CD4-positive, alpha-beta T cell treated with Interleukin-6 for 4 hours (primary cell): ENCODE results near the gene KAT6B.
"Not testable (repeated sequence)": the region's sequence is repeated elsewhere in the genome, so short reads cannot be mapped to it uniquely, and the experiment has no call there.

Experiments
- DNase-seq: peaks from one replicate; pipeline ENCODE4 v3.0.0-alpha.2; 2020; ENCODE audit warnings: mixed read lengths

KAT6B gene

GRCh38 chr10:74863551-74863950, 37.2 kb downstream of the KAT6B start:
- no peak for DNase-seq

DNA sequence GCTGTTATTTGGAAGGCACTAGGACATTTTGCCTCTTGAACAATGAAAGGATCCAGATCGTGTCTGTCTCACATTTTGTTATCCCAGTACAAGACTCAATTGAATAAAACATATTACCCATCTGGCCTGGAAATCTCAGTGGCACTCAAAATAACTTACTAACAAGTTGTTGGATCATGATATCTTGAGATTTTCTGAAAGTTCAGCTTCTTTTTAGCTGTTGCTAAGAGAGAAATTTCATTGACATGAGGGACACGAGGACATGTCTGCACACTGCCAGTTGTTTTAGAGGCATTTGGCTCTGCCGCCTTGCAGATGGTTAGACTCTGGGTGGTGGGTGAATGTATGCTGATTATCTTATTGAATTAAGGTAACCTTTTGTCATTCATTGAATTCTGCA, 41.0 kb downstream of the KAT6B start:
- DNase-seq = no peak

GRCh38 chr10:74868392-74868977, 42.1 kb downstream of the KAT6B start:
- DNase-seq = no peak

DNA sequence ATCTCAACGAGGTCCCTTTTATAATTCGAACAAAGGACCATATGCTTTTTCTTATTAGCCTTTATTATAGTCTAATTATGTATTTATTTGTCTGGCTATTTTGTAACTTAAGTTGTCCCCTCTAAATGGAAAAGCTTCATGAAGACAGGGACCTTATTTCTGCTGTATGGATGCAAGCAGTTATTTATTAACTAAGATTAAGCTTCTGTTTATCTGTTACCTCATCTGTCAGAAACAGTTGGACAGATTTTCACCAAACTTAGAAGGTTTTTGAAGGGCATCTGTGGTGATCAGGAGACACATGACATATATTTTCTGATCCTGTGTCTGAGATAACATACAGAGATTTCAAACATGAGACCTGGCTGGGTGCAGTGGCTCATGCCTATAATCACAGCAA, 43.2 kb downstream of the KAT6B start:
- no peak for DNase-seq

DNA sequence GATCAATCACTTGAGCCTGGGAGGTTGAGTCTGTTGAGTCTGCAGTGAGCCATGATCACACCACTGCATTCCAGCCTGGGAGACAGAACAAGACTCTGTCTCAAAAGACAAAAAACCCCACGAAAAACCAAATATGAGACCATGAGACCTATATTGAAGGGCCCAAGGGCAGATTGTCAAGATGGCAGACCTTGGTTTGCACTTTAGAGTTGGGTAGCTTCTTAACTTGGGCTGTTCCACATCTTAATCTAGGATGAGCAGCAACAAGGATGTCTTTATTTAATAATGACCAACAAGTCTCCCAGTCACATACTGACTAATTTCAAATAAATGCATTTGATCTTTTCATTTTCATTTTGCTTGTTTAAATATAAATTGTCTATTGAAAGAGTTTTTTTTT, 43.8 kb downstream of the KAT6B start:
- no peak for DNase-seq

DNA sequence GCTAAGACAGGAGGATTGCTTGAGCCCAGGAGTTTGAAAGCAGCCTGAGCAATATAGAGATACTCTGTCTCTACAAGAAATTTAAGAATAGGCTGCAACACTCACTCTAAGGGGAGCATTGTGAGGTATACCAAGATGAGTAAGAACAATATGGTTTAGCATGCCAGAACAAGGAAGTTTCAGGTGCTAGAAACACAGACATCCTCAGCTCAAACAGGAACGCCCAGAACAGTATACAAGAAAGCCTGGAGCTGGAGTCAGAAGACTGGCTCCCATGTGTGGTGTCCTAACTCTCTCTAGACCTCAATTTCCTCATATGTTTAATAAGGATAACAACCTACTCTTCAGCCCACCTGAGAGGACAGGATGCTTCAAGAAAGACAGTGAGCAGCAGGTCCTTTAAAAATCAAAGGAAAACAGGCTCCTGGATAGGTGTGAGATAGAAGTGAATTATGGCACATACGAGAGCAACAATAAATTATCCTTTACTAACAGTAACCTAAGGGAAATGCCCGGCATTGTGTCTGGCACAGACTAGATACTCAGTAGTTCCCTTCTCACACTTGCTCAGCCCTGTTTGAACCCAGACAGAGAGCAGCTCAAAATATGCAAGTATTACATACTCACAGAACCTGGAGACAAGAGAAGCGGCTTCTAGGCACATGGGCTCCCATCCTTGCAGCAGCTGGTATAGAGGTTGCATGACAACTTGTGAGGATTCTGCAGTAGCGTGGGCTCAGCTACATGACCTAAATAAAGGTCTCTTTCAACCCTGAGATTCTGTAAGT, 45.4 kb downstream of the KAT6B start:
- DNase-seq = no peak

GRCh38 chr10:74873803-74874454, 47.5 kb downstream of the KAT6B start:
- DNase-seq = no peak

DNA sequence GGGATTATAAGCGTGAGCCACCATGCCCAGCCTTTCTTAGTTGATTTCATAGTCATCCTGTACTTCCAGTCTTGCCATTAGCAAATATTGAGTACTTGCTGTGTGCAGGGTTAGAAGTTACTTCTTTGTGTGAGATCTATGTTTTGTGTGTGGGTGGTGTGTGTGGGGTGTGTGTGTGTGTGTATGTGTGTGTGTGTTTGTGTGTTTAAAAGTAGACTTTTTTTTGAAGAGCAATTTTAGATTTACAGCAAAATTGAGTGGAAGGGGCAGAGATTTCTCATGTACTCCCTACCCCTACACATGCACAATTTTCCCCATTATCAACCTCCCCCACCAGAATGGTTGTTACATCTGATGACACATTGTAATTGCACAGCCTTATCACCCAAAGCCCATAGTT, 48.2 kb downstream of the KAT6B start:
- DNase-seq = no peak

DNA sequence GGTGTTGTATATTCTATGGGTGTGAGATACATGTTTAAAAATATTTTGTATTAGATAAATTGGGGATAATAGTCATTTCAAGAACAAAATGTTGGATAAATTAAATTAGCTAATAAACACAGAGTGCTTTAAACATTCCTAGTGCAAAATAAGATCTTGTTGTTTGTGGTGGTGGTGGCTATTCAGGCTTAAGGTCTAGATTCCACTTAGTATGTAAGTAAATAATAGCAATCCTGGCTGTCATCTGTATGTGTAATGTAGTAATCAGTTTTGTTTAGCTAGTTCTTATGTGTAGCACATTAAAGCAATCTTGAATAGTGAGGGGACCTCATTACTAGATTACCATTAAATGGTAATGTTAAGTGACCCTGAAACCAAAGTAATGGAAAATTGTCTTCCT, 48.7 kb downstream of the KAT6B start:
- DNase-seq = no peak

DNA sequence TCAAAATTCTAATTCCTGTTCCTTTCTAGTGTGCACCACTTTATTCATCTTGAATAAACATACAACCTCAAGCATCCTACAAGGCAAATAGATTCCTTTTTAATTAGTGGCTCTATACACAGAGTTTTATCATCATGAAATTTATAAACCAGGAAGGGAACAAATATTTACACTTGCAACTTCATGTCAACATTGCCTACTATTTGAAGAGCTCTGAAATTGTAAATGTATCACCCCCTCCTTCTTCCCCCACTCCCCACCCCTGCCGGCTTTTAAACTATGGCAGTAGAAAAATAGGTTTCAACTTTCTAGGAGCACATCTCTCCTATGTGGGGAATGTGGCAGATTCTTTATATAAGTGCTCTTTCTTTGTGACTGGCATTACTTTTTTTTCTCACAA, 49.6 kb downstream of the KAT6B start:
- no peak for DNase-seq

GRCh38 chr10:74877054-74877453, 50.7 kb downstream of the KAT6B start:
- DNase-seq = not testable (repeated sequence)

GRCh38 chr10:74877898-74878297, 51.5 kb downstream of the KAT6B start:
- no peak for DNase-seq

DNA sequence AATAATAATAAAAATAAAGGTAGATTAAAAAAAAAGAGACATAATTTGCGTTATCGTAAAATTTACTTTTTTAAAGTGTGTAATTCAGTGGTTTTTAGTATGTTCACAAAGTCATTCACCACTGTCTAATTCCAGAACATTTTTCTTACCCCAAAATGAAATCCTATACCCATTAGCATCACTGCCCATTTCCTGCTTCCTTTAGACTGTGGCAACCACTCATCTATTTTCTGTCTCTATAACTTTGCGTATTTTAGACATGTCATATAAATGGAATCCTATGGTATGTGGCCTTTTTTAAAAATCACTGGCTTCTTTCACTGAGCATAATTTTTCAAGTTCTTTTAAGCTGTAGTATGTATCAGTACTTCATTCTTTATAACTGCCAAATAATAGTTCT, 53.6 kb downstream of the KAT6B start:
- no peak for DNase-seq

- DNase-seq = no peak
Measured at GRCh38 chr10:74881253-74881884, 55.0 kb downstream of the KAT6B start.

DNA sequence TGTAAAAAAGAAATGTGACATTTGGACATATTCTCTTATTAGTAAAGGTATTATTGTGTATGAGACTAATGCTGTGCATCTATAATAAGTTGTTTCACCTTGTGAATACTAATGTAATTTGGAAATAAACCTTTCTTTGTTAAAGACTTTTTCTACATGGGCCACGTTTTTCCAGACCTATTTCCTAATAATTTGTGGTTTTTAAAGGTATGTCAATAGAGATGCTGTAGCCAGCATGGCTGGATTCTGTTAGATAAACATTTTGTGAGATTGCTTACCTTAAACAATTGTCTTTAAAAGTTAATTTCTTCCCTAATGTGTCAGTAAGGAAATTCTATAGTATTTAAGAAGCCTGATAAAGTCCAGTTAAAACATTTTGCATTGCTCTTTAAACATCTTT, 56.0 kb downstream of the KAT6B start:
- no peak for DNase-seq

- DNase-seq = no peak
Measured at GRCh38 chr10:74882831-74883230, 56.4 kb downstream of the KAT6B start.

DNA sequence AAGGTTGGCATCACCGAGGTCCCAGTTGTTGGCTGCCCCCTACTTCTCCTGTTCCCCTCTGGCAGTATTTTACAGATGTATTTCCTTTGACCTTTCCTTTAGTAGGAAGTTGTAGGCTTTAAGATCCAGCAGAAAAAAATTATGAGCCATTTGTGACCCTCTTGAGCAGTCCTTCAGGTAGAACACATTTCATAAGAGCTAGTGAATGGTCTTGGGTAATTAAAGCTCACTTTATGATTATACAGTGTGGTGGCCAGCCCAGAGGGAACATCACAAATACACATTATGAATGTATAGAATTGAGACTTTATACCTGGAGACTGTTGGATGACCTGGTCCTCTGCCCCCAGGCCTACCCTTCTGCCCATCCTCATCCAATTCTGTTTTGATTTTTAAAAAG, 57.0 kb downstream of the KAT6B start:
- DNase-seq = no peak

GRCh38 chr10:74887614-74888284, 61.3 kb downstream of the KAT6B start:
- DNase-seq = no peak

DNA sequence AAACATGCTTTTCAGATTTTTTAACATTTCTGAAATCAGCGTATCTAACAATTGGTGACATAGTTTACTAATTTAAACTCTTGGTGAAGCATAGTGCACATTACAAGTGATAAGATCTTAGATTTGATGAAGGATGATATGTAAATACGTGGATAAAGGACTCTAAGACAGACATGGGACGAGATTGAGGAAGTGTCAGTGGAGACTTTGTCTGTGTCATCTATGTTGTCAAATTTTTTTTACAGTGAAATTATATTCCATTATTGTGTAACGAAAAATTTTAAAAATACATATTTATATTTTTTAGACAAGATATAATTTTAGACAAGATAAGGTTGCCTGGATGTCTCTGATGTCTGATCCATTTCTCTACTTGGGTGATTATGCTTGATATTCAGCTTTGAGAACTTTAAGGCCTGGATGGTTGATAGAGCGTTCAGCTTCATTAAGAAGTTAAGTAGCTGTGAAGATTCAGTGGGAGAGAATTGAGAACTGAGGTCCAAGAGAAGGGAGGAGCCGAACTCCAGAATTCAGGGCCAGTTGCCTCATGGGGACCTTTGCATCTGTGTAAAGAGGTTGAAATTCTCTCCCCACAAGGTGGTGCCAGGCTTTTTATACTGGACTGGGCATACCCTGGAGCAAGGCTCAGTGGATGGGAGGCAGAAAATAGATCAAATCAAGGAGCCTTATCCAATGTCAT, 62.7 kb downstream of the KAT6B start:
- DNase-seq = no peak

GRCh38 chr10:74889662-74889998, 63.2 kb downstream of the KAT6B start:
- DNase-seq = no peak

DNA sequence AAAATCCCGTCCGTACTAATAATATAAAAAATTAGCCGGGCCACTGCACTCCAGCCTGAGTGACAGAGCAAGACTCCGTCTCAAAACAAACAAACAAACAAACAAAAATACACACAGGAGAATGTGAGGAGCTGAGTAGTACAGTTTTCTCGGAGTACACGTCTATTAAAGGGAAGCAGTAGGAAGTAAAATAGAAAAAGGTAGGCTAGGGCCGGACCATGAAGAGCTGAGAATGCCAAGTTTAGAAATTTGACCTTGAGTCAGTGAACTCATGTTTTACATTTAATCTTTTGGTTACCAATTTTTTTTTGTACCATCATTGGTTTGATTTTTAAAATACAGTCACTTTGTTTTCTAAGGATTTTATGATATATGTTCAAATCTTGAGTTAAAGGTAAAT, 64.1 kb downstream of the KAT6B start:
- DNase-seq = no peak

DNA sequence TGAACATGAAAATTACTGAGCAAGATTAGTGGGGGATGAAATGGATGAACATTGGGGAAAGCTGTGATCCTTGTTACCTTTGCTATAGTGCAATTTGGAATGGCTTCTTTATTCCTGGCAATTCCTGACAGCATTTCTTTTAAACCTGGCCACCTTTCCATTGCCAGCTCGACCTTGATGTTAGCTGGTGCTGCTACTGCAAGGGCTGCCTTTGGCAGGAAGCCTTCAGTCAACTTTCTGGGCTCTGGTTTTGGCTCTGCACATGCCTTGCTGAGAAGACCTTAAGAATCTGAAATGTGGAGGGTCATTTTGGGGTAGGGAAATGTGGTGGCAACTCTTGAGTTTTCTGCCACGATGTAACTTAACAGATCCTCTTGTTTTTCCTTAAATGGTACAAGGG, 64.7 kb downstream of the KAT6B start:
- DNase-seq = no peak

- DNase-seq = no peak
Measured at GRCh38 chr10:74892839-74893238, 66.4 kb downstream of the KAT6B start.
